Stimulated activated CD8-positive, alpha-beta memory T cell treated with anti-CD3 and anti-CD28 coated beads, Interleukin-4, amount 100 ng/mL, for 4 hours (primary cell): ENCODE data around the gene TAF4.
A peak's percentile ranks its signal among the peaks of the same experiment; 100 is the strongest.

ENCODE experiments used
- DNase-seq, 2 donors: peaks; one replicate each; pipeline ENCODE4 v3.0.0-alpha.2; 2020; ENCODE audit warnings: low read depth in 2 of 2, low spot score in 1 of 2

Gene TAF4

DNA sequence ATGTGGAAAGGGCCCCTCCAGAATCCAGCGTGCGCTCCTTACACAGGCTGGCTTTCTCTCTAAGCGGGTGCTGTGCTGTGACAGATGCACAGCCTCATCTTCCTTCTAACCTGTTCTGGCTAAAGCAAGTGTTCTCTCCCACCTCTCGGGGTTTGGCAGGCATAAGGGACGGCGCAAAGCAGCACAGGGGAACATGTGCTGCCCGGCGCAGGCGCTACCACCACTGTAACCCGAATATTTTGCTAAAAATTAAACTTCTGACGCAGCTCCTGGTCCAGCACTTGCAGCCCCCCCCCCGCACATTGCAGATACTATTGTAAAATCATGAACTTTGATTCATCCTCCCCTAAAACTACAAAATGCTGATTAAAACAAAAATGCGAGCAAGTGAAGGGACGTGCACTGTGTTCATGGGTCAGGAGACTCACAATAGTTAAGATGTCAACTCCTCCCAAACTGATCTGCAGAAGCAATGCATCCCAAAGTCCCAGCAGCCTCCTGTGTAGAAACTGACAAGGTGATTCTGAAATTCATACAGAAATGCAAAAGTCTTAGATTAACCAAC, 43.0 kb downstream of the TAF4 start:
- DNase-seq, result no peak

- DNase-seq, result no peak
Measured at GRCh38 chr20:62021793-62022385, 43.8 kb downstream of the TAF4 start.

GRCh38 chr20:62020935-62021701, 44.6 kb downstream of the TAF4 start:
- no peak for DNase-seq

DNA sequence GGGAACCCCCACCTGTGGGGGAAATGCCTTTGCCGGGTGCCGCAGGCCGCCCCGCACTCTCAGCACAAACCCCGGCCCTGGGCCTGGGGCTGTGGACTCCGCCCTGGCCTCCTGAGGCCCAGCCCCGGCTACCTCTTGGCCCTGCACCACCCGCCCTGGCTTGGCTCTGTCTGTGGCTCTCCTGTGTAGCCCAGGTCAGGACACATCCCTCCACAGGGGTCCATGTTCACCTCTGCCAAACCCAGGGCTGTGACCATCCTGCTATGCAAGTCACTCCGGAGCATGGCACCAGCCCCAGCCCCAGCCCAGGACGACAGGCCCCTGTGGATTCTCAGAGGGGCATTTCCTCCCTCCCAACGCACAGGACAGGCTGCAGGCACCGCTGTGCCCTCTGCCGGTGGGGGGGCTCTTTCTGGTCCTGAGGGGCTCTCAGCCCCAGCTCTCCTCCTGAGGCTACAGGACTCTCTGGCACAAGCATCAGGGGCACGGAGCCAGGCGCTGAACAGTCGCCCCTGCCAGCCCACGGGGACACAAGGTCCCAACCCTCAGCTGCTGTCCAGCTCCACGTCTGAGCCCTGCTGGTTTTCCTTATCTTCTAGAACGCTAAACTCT, 45.7 kb downstream of the TAF4 start:
- no peak for DNase-seq

DNA sequence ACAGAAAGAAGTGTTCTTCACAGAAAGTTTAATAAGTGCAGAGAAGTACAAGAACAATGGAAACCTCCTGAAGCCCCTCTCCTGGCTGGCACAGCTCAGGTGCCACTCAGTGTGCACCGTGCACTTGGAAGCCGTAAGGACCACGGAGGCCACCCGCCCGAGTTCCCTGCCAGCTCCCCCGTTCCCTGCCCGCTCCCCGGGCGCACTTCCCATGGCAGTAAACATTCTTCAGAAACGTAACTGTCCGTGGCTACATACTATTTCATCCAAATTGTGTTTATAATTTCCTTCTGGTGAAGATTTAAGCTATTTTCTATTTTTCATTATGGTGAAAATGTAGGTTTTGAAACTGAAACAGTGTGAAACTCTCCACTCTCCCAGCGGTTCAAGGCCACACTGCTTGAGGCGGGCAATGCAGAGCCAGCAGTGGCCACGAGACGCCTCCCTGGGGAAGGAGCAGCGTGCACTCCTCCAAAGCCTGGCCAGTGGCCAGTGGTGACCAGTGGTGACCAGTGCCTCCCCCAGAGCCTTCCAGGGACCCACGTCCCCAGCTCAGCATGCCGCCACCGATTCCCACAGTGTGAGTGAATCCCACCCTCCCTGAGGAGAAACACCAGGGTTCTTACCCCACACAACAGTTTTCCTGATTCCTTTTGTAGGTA, 46.4 kb downstream of the TAF4 start:
- DNase-seq, result no peak

GRCh38 chr20:62018437-62019143, 47.1 kb downstream of the TAF4 start:
- DNase-seq, result no peak

GRCh38 chr20:62015540-62016288, 50.0 kb downstream of the TAF4 start:
- no peak for DNase-seq

- DNase-seq, result no peak
Measured at GRCh38 chr20:62014889-62015537, 50.7 kb downstream of the TAF4 start.

DNA sequence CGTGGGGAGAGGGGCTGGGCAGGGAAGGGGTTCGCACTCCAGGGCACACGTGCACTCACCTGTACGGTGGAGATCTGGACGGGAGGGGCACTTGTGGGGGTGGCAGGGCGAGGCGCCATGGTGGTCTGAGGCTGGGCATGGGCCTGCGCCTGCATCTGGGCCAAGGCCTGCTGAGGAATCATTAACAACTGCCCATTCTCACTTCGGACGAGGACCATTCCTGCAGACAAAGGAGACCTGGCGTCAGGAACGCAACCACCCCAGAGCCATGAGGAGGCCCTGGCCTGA, 51.2 kb downstream of the TAF4 start:
- no peak for DNase-seq

DNA sequence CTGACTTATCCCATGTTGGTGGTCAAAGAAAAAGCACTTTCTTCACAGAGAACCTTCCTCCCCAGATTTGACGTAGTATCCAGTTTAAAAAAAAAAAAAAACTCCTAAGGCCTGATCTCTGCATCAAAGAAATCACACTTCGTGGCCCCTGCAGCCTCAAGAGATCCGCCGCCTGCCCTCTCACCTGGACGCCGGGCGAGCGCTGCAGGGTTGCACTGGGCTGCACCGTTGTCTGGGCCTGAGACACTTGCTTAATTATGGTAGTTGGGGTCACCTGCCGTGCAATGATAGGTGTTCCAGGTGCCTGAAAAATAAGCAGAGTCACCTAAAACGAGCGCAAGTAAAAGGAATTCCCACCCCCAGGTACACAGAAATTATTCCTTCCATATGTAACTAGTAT, 53.0 kb downstream of the TAF4 start:
- DNase-seq, result no peak

GRCh38 chr20:62011938-62012534, 53.6 kb downstream of the TAF4 start:
- no peak for DNase-seq

DNA sequence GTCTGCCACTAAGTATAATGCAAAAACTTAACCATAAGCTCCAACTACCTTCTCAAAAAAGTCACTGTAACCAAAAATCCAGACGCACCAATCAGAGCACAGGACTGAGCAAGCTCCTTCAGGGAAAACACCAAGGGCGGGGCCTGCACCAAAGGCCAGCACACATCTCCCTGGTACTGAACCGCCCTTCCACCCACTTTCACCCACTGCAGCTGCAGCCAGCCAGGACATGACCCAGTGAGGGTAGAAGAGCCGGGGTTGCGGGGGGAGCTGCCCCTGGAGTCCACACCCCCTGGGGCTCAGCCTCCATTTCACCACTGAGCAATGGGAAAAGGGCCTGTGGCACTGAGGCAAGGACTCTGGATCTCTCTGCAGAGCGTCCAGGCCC, 54.3 kb downstream of the TAF4 start:
- DNase-seq, result no peak

DNA sequence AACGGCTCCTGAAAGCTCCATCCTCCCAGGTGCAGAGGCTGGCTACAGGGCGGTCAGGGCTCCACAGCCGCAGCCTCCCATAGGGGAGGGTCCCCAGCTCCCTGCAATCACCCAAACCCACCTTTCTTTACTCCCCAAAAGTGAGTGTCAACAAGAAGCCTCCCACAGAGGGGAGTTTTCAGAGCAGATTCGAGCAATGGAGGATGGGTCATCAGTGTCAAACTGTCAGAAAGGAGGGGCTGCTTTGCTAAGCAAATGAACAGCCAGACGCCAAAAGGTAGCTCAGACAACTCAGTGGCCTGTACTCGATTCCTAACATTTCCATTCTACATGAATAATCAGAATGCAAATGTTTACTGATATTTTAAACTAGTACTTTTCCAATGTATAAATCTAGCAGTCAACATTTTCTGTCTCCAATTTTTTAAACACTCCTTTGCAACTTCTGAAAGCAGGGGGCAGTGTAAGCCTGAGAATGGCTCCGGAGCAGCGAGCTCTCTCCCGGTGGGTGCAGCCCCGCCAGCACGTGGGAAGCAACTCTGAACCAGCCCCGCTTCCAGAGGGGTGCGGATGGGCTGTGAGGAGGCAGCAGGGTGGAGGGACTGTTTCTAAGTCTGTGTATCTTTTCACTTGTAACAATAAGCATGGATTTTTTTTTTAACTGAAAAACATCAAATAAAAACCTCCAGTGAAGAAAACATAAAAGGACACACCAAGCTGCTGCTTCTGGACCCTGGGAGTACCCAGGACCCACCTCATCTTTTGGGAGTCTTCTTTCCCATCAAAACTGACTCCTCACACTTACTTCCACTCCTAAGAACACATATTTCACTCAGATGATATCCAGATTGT, 54.9 kb downstream of the TAF4 start:
- peak; percentile 22 to 27 for DNase-seq

DNA sequence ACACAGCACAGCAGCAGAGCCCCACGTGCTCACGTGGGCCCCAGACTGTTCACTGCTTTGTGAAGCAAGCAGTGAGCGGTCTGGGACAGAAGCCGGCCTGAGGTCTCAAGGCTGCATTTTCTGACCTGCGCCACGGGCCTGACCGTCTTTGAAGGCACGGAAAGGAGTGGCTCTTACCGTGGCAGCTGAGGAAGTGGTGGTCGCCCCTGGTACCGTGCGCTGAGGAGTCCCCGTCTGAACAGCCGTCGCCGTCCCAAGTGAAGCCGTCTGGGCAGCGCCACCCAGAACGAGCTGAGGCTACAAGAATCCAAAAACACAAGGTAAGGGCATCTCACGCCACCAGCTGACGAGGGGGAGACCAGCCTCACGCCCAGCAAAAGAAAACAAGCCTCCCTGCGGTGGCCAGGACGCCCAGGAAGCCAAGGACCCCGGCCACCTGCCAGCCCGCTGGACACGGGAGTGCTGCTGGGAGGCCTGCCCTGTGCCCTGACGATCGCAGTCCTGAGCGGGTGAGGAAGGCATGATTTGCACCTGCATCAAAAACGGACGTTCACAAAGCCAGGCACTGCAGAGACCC, 55.7 kb downstream of the TAF4 start:
- DNase-seq, result no peak

GRCh38 chr20:62009322-62009721, 56.4 kb downstream of the TAF4 start:
- DNase-seq, result no peak

GRCh38 chr20:62008643-62009183, 57.0 kb downstream of the TAF4 start:
- no peak for DNase-seq

DNA sequence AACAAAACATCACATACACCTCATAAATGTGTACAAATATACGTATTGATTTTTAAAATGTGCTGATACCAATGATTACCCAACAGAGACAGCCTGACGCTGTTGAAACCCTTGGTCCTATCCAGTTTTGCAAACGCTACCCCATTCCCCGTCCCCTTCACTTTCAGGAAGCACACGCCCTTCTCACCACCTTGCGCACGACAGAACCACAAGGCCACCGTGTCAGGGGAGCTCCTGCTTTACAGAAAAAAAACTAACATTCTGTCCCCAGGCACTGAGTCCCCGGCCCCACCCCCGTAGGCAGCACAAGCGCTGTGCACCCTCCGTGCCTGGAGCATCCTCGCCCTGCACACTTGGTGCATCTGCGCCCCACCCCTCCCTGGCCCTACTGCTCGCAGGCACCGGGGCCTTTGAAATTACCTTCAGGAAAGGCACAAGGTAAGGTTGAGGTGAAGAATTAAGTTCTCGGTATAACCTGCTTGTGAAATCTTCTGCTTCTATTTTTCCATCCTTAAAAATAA, 58.5 kb downstream of the TAF4 start:
- DNase-seq, result no peak

DNA sequence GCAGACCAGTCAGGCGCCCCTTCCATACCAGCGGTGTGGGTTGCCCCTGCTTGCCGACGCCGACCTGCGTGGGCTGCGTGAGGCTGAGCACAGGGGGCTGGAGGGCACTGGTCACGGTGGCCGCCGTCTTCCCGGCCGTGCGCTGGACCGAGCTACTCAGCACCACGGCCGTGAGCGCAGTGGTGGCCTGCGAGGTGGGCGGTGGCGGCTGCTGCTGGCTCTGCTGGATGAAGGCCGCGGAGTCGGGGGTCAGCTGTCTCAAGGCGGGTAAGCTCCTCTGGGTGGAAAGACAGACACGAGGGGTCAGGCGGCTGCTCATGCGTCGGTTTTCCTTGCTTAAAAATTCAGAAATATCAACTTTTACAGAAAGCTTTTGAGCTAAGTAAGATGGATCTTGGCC, 59.2 kb downstream of the TAF4 start:
- DNase-seq, result no peak
